Epidermal melanocyte (primary cell): ENCODE data around the gene RNF32.
"Not testable (repeated sequence)": the region's sequence is repeated elsewhere in the genome, so short reads cannot be mapped to it uniquely, and the experiment has no call there.

Source experiments
- DNase-seq: peaks from one replicate; pipeline ENCODE4 v3.0.0; 2011; ENCODE audit warnings: low spot score; ENCODE audit not compliant: insufficient read length

The RNF32 gene

DNA sequence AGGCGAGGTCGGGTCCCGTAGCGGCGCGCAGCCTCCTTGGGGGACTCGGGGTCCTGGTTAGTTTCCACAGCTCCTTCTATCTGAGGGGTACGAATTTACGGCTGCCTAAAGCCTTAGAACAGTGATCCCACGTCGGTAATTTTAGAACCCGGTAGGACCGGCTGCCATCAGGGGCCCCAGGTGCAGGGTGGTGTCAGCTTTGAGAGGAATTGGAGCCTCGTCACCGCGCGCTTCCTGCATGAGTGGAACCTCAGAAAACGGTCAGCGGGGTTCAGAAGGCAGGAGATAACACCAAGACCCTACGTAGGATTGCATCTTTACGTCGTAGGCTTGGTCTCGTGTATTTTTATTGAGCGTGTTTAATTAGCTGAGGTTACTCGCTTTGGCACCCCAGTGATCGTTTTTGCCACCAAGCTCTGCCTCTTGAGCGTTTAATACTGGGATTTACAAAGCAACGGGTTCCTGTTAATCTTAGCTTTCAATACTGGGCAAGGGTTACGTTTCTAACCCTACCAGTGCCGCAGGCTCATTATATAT, 443 bp downstream of the RNF32 start:
- DNase-seq = no peak

DNA sequence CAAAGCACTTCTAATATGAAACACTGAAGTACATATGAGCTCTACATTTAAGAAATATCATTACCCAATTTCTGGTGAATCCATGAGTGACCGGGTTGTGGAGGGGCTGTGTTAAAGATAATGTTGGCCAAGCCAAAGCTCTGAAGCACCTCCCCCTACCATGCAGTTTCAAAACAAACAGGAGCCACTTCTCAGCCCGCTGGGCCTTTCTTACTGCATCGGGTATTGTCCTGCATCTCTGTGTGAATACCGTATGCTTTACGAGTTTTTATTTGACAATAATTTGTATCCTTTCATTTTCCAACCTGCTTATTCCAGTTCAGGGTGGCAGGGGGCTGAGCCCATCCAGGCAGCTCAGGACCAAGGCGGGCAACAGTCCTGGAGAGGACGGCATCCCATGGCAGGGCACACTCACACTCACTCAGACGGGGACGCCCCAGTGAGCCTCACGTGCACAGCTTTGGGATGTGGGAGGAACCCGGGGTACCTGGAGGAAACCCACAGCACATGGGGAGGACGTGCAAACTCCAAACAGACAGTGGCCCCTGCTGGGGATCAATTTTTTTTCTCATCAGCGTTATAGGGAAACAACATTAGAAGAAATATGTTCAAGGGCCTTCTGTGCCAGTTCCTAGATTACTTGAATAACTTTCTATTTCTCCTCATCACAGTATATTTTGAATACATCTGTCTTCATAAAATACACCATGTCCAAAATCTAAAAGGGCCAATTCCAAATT, 1.9 kb downstream of the RNF32 start:
- DNase-seq = no peak

DNA sequence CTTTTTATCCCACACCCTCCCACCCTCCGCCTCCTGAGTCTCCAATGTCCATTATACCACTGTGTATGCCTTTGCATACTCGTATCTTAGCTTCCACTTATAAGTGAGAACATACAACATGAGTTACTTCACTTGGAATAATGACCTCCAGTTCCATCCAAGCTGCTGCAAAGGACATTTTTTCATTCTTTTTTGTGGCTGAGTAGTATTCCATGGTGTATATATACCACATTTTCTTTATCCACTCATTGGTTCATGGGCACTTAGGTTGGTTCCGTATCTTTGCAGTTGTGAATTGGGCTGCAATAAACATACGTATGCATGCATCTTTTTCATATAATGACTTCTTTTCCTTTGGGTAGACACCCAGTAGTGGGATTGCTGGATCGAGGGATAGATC, 6.8 kb downstream of the RNF32 start:
- DNase-seq = not testable (repeated sequence)

DNA sequence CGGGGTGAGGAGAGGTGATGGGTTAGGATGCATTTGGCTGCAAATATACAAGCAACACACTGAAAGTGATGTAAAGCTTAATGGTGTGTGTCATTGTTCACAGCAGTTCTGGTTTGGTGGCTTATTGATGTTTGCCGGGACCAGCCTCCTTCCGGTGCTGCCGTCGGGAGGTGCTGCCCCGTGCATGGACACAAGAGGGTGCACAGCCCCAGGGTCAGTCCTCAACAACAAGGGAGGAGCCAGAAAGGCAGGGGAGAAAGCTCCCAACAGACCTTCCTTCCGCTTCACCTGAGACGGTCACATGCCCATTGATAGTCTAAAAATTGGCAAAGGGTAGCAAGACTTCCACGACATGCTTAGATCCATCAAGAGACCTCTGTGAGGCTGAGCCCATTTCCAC, 9.5 kb downstream of the RNF32 start:
- DNase-seq = no peak

DNA sequence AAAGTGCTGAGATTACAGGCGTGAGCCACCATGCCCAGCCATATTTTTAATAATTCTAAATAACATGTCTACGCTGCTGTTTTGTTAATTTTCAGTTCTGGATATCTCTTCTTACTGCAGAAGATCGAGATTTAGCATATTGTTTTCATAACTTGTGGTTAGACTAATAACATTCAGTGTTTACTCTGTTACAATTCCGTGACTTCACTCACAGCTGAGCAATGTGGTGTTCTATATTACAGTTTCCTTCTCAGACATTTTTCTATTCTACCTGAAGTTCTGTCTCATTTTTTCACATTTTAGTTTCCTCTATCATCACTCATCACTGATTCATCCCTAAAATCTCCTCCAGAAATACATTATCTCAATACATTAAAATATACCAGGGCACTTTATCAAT, 10.9 kb downstream of the RNF32 start:
- DNase-seq = no peak

DNA sequence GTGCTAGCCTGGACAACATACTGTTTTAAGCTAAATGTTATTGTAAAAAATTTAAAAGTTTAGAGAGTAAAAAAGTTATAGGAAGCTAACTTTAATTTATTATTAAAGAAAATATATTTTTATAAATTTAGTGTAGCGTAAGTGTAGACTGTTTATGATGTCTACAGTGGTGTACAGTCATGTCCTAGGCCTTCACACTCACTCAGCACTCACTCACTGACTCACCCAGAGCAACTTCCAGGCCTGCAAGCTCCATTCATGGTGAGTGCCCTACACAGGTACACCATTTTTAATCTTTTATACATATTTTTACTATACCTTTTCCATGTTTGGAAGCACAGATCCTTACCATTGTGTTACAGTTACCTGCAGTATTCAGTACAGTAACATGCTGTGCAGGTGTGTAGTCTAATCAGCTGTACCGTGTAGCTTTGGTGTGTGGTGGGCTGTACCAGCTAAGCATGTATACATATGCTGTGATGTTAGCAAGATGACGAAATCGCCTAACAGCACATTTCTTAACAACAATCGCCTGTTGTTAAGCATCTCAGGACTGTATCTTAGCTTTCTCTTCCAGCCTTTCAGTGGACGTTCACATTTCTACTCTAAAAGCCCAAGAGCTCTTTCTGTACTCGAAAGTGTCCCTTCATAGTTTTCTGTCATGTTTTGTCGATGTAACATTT, 12.5 kb downstream of the RNF32 start:
- no peak for DNase-seq

DNA sequence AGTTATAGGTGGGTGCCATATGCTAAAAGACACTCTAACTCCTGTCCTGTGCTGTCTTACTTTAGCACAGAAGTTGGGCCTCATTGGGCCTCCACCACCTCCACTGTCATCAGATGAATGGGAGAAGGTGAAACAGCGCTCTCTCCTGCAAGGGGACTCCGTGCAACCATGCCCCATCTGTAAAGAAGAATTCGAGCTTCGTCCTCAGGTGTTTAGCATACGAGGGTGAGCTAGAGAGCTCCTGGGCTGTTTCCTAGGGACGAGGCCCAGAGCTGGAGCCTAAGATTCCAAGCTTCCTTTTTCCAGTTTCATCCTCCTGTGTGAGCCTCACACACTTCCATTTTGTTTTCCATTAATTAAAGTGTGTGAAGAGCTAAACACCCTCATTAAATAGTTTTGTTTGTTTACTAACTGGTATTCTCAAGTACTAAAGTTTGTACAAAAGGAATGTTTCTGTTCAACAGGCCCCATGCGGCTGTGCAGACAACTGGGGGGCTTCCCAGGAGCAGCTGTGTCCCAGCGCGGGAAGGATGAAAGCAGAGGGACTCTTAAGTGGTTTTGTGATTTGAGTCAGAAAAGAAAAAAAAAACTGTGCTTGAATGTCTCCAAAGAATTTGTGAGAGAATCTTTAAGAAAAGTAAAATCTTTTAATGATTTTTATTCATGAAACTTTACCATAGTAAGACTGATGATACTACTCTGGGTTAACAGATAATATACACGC, 14.1 kb downstream of the RNF32 start:
- DNase-seq = no peak

DNA sequence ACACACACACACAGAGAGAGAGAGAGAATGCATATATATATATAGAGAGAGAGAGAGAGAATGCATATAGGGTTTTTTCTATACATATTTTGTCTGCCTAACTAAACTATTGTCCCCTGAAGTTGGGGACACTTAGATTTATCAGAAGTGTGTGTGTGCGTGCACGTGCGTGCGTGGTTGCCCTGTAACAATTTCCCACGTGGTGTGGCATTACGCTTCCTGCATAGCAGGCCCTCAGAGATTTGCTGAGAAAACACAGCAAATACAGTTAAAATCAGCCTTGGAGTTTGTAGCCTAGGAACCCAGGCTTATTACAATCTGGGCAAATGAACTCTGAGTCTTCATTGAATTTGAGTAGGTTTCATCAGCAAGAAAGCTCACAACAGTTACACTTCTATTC, 14.7 kb downstream of the RNF32 start:
- no peak for DNase-seq

DNA sequence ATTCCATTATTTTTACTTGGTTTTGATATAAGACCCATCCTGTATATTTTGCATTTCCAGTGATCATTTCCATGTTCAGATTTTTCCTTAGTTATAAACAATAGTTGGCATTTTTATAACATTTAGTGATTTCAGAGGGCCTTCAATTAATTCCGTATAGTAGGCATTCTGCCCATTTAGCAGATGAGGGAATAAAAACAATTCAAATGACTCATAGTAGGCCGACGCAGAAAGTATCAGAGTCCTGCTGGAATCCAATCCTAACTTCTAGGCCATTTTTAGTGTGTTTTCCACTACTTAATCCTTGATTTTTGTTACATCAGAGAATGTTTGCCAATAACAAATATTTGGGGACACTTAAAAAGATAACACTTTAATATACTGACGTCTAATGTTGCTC, 15.4 kb downstream of the RNF32 start:
- DNase-seq = no peak

DNA sequence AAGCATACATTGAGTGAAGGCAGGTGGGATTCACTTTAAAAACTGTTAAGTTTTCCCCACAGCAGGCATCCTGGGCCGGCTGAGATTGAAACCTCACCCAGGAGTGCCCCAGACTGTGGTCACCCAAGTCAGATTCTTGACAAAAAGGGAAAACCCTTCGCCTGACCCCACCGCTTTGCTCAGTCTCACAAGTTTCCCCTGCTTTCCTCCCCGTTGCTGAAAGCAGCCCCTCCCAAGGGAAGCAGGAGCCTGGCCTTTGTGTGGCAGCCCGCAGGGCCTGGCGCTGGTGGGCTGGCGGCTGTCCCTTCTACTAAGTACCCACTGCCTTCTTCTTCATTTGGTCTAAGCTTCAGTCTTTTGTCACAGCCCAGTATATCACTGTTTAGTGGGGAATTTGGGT, 16.0 kb downstream of the RNF32 start:
- DNase-seq = no peak

DNA sequence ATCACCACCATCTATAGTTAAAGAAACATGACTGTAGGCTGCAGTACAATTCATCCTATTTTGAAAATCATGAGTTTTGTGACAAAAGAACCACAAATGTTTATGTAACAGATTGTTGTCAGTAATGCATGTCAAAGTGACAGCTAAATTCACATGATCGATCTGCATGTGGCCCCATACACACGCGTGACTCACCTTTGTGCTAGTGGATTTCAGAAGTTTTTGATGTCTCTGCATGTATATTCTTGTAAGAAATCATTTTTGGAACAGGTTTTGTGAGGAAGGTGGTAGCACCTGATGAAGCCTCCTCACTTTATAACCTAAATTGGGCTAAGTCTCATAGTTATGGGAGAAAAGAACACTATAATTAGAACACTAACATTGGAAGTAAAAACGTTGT, 17.1 kb downstream of the RNF32 start:
- no peak for DNase-seq

DNA sequence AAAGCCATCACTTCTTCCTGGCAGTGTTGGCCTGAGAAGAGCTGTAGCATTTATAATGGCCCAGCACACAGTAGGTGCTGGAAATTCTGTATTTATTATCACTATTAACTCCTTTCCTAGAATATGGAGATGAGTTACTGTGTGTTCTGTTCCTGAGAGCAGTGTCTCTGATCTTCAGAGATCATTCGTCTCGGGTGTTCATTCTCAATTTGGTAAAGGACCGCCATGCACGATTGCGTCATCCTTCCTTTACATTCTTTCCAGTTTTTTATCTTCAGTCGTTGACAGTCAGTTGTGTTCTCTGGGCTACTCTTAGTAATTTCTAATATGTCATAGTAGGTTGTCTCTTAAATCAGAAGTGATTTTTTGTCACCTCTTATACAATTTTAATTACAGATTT, 18.6 kb downstream of the RNF32 start:
- DNase-seq = no peak

DNA sequence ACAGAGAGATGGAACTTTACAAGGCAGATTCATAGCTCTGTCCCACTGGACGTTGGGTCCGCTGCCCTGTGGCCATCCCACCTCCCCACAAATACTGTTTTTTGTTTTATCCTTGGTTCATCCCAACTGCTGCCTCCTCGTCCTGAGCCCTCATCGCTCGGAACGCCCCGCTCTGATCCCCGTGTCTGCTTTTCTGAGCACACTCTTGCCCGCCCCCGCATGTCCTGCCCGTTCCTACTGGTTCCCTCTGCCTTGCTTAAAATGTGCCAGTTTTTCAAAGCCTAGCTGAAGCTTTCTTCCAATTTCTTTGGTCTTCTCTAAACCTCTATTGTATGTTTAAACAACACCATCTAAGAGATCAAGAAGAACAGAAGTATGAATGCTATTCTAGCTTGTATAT, 19.4 kb downstream of the RNF32 start:
- DNase-seq = no peak

DNA sequence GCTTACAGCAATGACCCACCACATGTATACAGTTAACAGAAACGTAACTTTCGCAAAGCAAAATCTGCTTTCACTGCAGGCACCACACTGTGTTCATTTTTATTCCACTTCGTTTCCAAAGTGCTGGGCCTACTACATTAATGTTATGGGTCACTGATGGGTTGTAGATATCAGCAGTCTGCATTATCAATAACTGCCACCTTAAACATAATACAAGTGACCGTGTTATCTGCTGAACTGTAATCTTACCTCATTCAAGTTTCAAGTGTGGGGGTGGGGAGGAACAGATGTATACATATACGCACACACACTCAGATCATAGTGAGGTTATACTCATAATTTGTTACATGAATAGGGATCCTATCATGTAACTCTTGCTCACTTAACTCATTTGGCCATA, 21.1 kb downstream of the RNF32 start:
- DNase-seq = no peak

DNA sequence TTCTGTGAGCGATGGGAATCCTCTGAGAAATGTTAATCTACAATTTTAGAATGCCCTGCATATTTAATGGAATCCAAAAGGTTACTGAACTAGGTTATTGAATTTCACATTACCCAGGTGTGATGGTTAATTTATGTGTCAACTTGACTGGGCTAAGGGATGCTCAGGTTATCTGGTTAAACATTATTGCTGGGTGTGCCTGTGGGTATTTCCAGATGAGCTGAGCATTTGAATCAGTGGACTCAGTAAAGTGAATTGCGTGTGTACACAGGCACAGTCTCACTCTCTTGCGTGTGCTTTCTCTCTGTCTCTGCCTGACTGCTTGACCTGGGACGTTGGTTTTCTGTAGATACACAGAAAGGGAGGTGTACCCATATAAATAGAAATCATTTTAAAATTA, 21.7 kb downstream of the RNF32 start:
- no peak for DNase-seq

DNA sequence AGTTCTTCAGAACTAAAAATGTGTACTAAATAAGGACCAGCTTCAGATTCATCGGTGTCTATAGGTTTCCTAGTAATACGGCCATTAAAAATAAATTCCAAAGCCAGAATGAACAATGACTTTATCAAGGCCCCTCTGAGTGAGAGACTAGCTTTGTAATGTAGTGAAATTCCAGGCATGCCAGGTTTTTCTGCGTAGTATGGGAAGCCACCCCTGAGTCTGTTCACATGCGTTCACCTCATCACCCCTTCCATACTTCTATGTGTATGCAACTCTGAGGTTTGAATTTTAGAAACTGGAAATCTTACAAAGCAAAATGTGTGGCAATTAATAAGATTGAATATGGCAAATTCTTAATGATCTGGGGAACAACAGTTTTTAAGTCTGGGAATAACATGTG, 24.5 kb downstream of the RNF32 start:
- no peak for DNase-seq

DNA sequence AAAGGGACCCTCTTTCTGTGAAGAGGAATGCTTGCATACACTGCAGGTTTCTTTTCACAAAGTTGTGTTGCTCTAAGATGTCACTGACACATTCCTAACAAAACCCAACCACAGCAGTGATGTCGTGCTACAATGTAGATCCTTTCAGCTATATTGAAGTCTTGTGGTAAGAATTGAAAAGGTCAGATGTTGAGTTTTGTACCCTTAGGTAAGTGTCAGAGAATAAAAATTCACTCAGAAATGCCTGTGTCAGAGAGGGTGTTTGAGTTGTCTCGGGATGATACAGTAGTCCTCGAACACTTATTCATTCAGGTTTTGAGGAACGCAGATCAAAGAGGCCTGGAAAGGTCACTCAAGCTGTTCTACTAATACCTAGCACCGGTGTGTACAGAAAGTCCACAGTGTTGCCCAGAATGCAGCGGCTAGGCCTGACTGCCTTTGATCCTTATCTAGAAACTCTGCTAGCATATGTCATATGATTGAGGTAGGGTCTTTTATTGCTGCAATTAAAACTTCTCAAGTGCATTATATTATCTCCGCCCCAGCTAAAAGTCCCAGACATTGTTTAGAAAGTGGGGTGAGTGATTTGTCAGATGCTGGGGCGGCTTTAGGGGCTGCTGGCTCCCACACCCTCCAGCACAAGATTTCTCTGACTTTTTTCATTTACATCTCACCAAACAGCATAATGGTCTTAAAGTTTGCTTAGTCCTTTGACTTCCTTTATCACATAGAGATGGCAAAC, 26.0 kb downstream of the RNF32 start:
- no peak for DNase-seq

DNA sequence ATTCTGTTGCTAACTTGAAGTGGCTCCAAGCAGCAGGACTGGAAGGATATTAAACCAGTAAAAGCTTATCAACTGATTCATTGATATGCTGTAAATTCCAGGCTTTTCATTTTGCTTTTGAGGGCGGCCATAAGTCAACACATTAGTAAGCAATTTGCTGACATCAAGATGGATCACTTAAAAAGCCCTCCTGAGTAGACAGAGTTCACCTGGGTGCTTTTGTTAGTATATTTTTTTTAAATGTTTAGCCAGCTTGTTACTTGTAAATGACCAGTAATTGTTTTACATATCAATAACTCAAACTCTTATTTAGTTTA, 26.5 kb downstream of the RNF32 start:
- no peak for DNase-seq

DNA sequence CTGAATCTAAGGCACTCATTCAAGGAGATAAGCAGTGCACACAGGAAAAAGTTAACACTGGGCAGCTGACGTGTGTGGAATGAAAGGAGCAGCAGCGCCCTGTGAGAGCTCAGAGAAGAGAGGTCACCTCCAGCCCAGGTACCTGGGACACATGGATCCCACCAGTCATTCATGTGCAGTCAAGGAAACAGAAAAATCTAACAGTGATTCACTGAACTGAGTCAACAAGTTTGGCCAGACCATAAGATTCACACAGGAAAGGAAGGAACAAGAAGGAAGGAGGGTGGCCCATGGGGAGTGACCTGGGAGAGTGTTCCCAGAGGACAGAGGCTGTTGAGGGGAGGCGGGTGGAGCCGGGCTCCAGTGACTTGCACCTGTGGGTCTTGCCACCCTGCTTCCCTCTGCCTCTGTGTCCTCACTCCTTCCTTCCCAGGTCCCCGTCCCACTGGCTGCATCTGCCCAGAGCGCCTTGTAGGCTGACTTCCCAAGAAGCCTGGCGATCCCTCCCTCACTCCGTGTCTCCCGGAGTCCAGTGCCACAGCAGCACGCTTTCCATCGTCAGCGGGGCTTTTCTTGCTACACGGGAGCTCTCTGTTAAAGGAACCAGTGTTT, 27.7 kb downstream of the RNF32 start:
- DNase-seq = no peak

DNA sequence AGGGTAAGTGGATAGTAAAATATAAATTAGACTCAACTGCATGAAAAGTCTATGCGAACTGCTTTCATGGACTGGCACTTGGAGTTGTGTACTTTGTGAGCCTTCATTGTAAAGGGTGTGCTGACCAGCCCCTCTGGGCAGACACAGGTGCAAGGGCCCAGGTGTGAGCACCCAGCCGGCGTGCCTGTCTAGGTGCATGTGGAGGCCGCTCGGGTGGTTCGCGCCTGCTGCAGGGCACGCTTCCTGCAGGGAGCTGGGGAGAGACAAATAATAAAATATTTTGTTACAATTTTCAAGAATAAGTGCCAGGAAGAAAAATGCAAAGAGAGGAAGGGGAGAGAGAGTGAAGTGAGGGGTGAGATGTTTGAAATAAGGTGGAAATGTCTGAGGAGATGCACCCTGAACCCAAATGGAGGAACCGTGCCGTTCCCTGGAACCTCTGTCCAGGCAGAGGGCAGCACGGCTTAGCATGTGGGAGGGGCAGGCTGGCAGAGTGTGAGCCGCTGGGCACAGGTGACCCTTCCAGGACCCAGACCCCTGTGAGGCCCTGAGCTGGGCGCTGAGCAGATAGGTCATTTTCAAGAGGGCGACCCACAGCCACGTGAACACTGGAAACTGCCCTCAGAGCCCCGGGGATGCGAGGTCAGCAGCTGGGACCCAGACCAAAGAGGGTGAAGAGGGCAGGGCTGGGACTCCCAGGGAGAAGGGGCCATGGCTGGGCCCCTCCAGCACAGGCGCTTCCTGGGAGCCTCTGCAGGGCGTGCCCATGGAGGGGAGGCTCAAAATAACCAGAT, 28.7 kb downstream of the RNF32 start:
- DNase-seq = no peak

DNA sequence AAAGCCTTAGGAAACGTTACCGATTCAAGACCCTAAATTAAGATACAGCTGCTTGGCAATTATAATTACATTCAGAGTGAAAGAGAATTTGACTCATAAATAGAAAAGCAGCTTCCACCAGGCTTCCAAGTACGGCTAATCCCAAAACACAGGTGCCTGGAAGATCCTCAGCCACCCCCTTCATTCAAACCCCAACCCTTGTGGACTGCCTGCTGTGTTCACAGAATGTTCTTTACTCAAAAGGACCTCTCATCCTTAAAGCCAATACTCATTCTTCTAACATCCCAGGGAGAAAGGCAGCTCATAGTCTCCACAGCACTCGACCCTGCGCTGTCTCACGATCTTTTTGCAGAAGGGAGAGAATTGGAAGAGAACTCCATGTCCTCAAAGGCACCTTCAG, 32.9 kb downstream of the RNF32 start:
- DNase-seq = no peak
